ENCODE results near the gene PHETA1. TPM values are rescaled to one million over a fixed set of nuclear protein-coding genes. Genes with fewer than 3 reads are reported as not detected.

PHETA1 gene
- total RNA-seq, 1 donor from 2014 or later, result 31.3 TPM

DNA sequence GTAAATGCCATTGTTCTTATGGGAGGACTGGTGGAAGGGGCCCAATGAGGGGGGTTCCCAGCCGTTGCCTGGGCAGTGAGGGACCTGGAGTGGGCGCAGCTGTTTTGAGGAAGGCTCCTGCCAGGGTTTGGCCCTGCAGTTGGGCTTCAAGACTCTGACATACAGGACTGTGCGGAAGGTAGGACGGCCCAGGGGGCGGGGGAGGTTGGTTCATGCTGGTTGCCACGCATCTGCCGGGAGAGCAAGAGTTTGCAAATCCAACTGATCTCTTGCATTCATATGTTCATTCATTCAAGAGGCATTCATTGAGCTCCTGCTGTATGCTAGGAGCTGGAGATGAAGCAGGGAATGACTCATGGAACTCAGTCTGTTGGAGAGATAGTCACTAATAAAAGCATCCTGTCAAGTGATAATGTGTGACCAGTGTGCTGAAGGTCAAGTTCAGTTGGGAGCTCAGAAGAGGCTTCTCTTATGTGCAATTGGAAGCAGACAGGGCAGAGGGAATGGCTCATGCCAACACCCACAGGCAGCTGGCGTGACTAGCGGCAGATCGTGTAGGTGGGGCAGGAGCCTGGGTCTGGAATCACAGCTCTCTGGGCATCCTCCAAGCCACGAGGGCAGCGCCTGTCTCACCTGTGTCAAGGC is 44.7 kb upstream of the PHETA1 start:
- no peaks in the 10 kb centered on the region for H3K36me3 Mint-ChIP-seq (ENCODE audit: insufficient read depth)
- H3K4me3 Mint-ChIP-seq (ENCODE audit: low read depth), result no peak overlapping the region
- no peaks in the 10 kb centered on the region for H3K9me3 Mint-ChIP-seq (ENCODE audit: low read depth)
- H3K27me3 Mint-ChIP-seq, result peaks cover 27% of the 10 kb centered on the region
- no peak overlapping the region for H3K27ac Mint-ChIP-seq
- DNase-seq (ENCODE audit: low spot score, unreplicated experiment), result no peak
- no peak for TF ChIP-seq CTCF (IDR thresholded peaks at IDR 0.05; ENCODE audit: unreplicated experiment)
- H3K4me1 Mint-ChIP-seq (ENCODE audit: low read depth), result no peaks in the 10 kb centered on the region

GRCh38 chr12:111412830-111413441 is 44.0 kb upstream of the PHETA1 start:
- H3K4me1 Mint-ChIP-seq (ENCODE audit: low read depth), result no peaks in the 10 kb centered on the region
- TF ChIP-seq CTCF (IDR thresholded peaks at IDR 0.05; ENCODE audit: unreplicated experiment), result no peak
- no peak overlapping the region for H3K27ac Mint-ChIP-seq
- DNase-seq (ENCODE audit: low spot score, unreplicated experiment), result no peak
- H3K4me3 Mint-ChIP-seq (ENCODE audit: low read depth), result no peak overlapping the region
- H3K9me3 Mint-ChIP-seq (ENCODE audit: low read depth), result no peaks in the 10 kb centered on the region
- H3K27me3 Mint-ChIP-seq, result peaks cover 33% of the 10 kb centered on the region
- no peaks in the 10 kb centered on the region for H3K36me3 Mint-ChIP-seq (ENCODE audit: insufficient read depth)

DNA sequence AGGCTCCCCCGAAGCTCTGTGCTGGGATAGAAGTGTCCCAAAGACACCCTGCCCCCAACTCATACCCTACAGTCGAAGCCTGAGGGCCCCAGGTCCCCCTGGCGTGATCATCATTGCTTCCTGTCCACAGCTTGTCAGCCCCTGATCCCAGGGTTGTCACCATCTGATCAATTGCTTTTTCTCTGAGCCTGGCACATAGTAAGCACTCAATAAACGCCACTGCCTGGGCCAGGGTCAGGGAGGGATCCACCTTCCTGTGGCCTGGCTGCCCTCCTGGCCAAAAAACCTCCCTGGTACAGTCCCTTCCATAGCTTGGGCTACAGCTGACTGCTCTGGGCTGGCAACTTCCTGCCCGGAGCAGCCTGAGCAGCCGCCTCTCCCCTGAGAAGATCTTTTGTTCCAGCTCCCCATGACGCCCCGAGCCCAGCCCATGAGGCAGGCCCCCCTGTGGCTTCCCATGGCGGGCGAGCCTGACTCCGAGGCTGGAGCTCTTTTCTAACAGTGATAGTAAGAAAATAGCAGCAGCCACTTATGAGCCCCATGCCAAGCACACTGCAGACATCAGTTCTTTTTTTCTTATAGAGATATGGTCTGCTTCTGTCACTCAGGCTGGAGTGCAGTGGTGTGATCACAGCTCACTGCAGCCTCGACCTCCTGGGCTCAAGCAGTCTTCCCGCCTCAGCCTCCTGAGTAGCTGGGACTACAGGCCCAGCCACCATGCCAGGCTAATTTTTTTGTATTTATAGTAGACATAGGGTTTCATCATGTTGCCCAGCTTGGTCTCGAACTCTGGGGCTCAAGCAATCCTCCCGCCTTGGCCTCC is 43.3 kb upstream of the PHETA1 start:
- no peaks in the 10 kb centered on the region for H3K4me1 Mint-ChIP-seq (ENCODE audit: low read depth)

GRCh38 chr12:111411185-111411764 is 42.4 kb upstream of the PHETA1 start:
- no peak for DNase-seq (ENCODE audit: low spot score, unreplicated experiment)
- H3K4me3 Mint-ChIP-seq (ENCODE audit: low read depth), result no peak overlapping the region
- no peaks in the 10 kb centered on the region for H3K36me3 Mint-ChIP-seq (ENCODE audit: insufficient read depth)
- no peaks in the 10 kb centered on the region for H3K9me3 Mint-ChIP-seq (ENCODE audit: low read depth)
- TF ChIP-seq CTCF (IDR thresholded peaks at IDR 0.05; ENCODE audit: unreplicated experiment), result no peak
- no peak overlapping the region for H3K27ac Mint-ChIP-seq
- peaks cover 48% of the 10 kb centered on the region for H3K27me3 Mint-ChIP-seq
- H3K4me1 Mint-ChIP-seq (ENCODE audit: low read depth), result peaks cover 2% of the 10 kb centered on the region

More for the DNA sequence above, 43.3 kb upstream of the PHETA1 start:
- Mint-ChIP-seq H3K9me3 (ENCODE audit: low read depth) (no peaks in the 10 kb centered on the region), H3K4me3 (ENCODE audit: low read depth) (no peak overlapping the region), H3K27ac (no peak overlapping the region), H3K36me3 (ENCODE audit: insufficient read depth) (no peaks in the 10 kb centered on the region), H3K27me3 (peaks cover 40% of the 10 kb centered on the region)
- no peak for TF ChIP-seq CTCF (IDR thresholded peaks at IDR 0.05; ENCODE audit: unreplicated experiment)
- DNase-seq (ENCODE audit: low spot score, unreplicated experiment), result no peak
